Parathyroid adenoma (tissue), 2 donors: ENCODE measurements around the gene SIX5.

Experiments used
- H2AFZ ChIP-seq: fragments of 300-600 bp; sonication (generic); one replicate; pipeline ENCODE4 v1.7.0; 2017; ENCODE audit warnings: antibody characterized with exemption, mild to moderate bottlenecking
- H3K27ac ChIP-seq: fragments of 300-600 bp; sonication (generic); one replicate; pipeline ENCODE4 v1.7.0; 2017
- H3K27me3 ChIP-seq: fragments of 300-600 bp; sonication (generic); one replicate; pipeline ENCODE4 v1.7.0; 2017; ENCODE audit warnings: low read length; ENCODE audit not compliant: control insufficient read depth, insufficient read depth
- H3K36me3 ChIP-seq: fragments of 300-600 bp; sonication (generic); one replicate; pipeline ENCODE4 v1.7.0; 2017; ENCODE audit warnings: low read length; ENCODE audit not compliant: control insufficient read depth, insufficient read depth
- H3K4me1 ChIP-seq: fragments of 300-600 bp; sonication (generic); one replicate; pipeline ENCODE4 v1.7.0; 2017; ENCODE audit warnings: control low read depth
- H3K4me2 ChIP-seq: fragments of 300-600 bp; sonication (generic); one replicate; pipeline ENCODE4 v1.7.0; 2017; ENCODE audit warnings: low read length
- H3K4me3 ChIP-seq: fragments of 300-600 bp; sonication (generic); one replicate; pipeline ENCODE4 v1.7.0; 2017; ENCODE audit warnings: low read depth, low read length
- H3K79me2 ChIP-seq: fragments of 300-600 bp; sonication (generic); one replicate; pipeline ENCODE4 v1.7.0; 2017; ENCODE audit warnings: control low read depth
- H3K9ac ChIP-seq: fragments of 300-600 bp; sonication (generic); one replicate; pipeline ENCODE4 v1.7.0; 2017; ENCODE audit warnings: mild to moderate bottlenecking
- H3K9me3 ChIP-seq: fragments of 300-600 bp; sonication (generic); one replicate; pipeline ENCODE4 v1.7.0; 2017; ENCODE audit warnings: low read length; ENCODE audit not compliant: control insufficient read depth
- TF ChIP-seq, protein P1 (sequence below): fragments of 300-600 bp; sonication (generic); IDR thresholded peaks from one replicate; pipeline ENCODE4 v1.7.0; 2017; ENCODE audit warnings: antibody characterized with exemption, mild to moderate bottlenecking
- donor health status: primary hyperparathyroidism.

SIX5 gene

DNA sequence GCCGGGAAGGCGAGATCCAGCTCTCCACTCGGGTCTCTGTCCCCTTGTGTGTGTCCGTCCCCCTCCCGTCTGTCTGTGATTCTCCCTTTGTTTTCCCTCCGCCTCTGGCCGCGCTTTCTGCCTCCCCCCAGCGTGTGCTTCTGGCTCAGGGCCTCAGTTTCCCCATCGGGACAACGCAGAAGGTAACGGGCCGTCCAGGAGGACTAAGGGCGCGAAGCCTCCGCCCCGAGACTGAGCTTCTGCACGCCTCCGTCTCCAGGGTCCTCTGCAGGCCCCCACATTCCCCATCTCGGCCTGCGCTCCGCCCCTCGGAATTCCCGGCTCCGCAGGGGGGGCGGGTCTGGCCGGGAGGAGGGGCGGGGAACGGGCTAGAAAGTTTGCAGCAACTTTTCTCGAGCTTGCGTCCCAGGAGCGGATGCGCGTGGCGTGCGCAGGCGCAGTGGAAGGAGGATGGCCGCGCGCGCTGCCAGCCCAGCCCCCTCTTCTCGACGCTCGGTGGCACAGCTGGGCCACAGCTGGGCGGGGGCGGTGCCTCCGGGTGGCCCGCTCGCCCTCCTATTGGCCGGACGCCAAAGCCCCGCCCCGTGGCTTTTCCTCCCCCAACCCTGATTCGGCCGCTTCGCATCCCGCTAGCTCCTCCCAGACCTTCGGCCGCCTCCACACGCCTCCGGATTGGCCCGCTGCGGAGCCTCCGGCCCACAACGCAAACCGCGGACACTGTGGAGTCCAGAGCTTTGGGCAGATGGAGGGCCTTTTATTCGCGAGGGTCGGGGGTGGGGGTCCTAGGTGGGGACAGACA is at the start of gene SIX5:
TSS of gene SIX5 (minus strand) at position 269 of the 799 bp plus-strand sequence. CDS start 408 bp downstream, outside the sequence.
- TF ChIP-seq, protein P1, sequence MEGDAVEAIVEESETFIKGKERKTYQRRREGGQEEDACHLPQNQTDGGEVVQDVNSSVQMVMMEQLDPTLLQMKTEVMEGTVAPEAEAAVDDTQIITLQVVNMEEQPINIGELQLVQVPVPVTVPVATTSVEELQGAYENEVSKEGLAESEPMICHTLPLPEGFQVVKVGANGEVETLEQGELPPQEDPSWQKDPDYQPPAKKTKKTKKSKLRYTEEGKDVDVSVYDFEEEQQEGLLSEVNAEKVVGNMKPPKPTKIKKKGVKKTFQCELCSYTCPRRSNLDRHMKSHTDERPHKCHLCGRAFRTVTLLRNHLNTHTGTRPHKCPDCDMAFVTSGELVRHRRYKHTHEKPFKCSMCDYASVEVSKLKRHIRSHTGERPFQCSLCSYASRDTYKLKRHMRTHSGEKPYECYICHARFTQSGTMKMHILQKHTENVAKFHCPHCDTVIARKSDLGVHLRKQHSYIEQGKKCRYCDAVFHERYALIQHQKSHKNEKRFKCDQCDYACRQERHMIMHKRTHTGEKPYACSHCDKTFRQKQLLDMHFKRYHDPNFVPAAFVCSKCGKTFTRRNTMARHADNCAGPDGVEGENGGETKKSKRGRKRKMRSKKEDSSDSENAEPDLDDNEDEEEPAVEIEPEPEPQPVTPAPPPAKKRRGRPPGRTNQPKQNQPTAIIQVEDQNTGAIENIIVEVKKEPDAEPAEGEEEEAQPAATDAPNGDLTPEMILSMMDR = no peak
- H3K4me3 ChIP-seq = peak within 1 kb of the TSS; percentile 93
- peaks cover 29% of the 10 kb centered on the region for H3K4me1 ChIP-seq
- H3K79me2 ChIP-seq = peaks cover 16% of the 10 kb centered on the region
- H3K27me3 ChIP-seq = no peaks in the 10 kb centered on the region
- H2AFZ ChIP-seq = peak within 1 kb of the TSS; percentile 92
- peak within 1 kb of the TSS; percentile 98 for H3K4me2 ChIP-seq
- H3K36me3 ChIP-seq = no peaks in the 10 kb centered on the region
- H3K27ac ChIP-seq = peak within 1 kb of the TSS; percentile 95
- peak within 1 kb of the TSS; percentile 23 for H3K9ac ChIP-seq
- H3K9me3 ChIP-seq = no peaks in the 10 kb centered on the region

DNA sequence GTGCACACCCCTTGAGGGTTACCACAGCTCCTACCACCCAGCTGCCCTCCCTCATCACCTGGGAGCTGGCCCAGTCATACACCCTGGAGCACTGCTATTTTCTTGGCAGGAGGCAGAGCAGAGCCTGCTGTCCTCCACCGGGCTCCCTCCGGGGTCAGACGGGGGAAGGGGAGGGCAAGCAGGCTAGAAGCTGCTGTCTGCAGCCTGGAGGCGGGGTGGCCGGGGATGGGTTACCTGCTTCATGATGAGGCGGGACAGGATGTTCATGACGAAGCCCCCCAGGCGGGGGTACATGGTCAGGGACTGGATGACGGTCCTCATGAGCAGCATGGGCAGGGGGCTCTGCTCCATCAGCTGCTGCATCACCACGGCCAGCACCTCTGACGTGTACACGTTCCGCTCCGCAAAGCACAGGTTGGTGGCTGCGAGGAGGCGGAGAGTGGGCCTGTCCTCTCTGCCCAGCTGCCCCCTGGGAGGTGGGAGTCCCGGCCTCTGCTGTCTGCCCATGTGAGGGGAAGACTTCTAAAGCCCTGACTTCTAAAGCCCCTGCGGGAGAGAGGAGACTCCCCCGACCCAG is 48.8 kb upstream of the SIX5 start:
- Histone ChIP-seq H3K36me3 (no peaks in the 10 kb centered on the region), H2AFZ (no peak overlapping the region), H3K4me2 (no peak overlapping the region), H3K4me1 (no peaks in the 10 kb centered on the region), H3K9me3 (no peaks in the 10 kb centered on the region), H3K9ac (no peak overlapping the region), H3K79me2 (no peaks in the 10 kb centered on the region), H3K27ac (no peak overlapping the region), H3K27me3 (no peaks in the 10 kb centered on the region), H3K4me3 (no peak overlapping the region)
- TF ChIP-seq, protein P1 = no peak

GRCh38 chr19:45817010-45817724 is 48.1 kb upstream of the SIX5 start:
- Histone ChIP-seq H3K4me1 (no peaks in the 10 kb centered on the region), H3K79me2 (no peaks in the 10 kb centered on the region), H2AFZ (no peak overlapping the region), H3K4me3 (peak overlapping the region; percentile 28), H3K4me2 (peak overlapping the region; percentile 33), H3K36me3 (no peaks in the 10 kb centered on the region), H3K27ac (no peak overlapping the region), H3K9me3 (no peaks in the 10 kb centered on the region), H3K27me3 (no peaks in the 10 kb centered on the region), H3K9ac (no peak overlapping the region)
- TF ChIP-seq, protein P1 = peak; percentile 96

DNA sequence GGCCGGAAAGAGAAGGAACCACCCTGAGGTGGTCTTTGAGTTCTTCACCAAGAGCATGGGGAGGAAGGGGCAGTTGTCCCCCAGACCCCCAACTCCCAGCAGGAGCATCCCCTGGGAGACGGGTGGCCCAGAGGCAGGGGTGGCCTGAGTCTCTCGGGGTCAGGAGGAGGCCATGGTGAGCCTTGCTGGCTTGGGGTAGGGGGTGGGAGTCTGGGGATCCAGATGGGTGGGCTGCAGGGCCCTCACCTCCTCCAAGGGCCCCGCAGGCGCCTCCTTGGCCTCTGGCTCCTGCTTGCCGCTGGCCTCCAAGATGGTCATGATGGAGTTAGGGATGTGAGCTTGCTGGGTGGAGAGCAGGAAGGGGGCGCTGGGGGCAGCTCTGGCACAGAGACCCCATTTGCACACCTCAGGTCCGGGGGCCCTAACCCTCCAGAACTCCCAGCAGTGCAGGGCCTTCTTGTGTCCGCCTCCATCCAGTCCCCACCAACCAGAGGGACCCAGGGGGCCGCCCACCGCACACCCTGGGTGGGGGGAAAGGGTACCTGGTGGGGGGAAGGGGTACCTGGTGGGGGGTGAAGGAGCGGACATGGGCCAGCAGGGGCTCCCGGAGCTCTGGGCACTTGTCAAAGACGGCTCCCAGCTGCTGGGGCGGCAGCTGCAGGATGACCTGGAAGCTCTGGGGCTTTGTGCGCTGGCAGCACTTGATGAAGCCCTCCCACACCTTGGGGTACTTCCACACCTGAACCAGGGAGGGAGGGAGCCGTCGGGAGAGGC is 47.4 kb upstream of the SIX5 start:
- Histone ChIP-seq H3K27me3 (no peaks in the 10 kb centered on the region), H3K79me2 (no peaks in the 10 kb centered on the region), H3K4me3 (peak overlapping the region; percentile 74), H3K4me2 (peak overlapping the region; percentile 90), H3K27ac (no peak overlapping the region), H3K36me3 (no peaks in the 10 kb centered on the region), H3K9ac (no peak overlapping the region), H2AFZ (no peak overlapping the region), H3K9me3 (no peaks in the 10 kb centered on the region), H3K4me1 (no peaks in the 10 kb centered on the region)
- TF ChIP-seq, protein P1 = no peak
